Measurements from ENCODE around the gene SPATA13.

- TF ChIP-seq CTCF (IDR thresholded peaks at IDR 0.05; ENCODE audit: insufficient read depth, low read length, poor library complexity, severe bottlenecking), result no peak
- no peak for TF ChIP-seq EZH2phosphoT487 (conservative IDR thresholded peaks at IDR 0.05; ENCODE audit: low read length)
Measured at GRCh38 chr13:24243302-24243701, 82.8 kb downstream of the SPATA13 start.
